GM19240 (cell line): ENCODE data around the gene STX18.
"Not testable (repeated sequence)": the region's sequence is repeated elsewhere in the genome, so short reads cannot be mapped to it uniquely, and the experiment has no call there.

ENCODE experiments used
- DNase-seq: peaks from one replicate; pipeline ENCODE4 v3.0.0; 2011; ENCODE audit warnings: low spot score; ENCODE audit not compliant: insufficient read length

The STX18 gene

GRCh38 chr4:4541661-4542570, at the start of gene STX18:
STX18 (minus strand) TSS chr4:4542048; CDS start chr4:4541964, 84 bp downstream.
- peak; percentile 73 for DNase-seq

GRCh38 chr4:4591071-4591470, 49.2 kb upstream of the STX18 start:
- DNase-seq, result no peak

- DNase-seq, result no peak
Observed at GRCh38 chr4:4590546-4590945, 48.7 kb upstream of the STX18 start.

GRCh38 chr4:4585012-4585670, 43.3 kb upstream of the STX18 start:
- no peak for DNase-seq

- no peak for DNase-seq
Observed at GRCh38 chr4:4583606-4584005, 41.8 kb upstream of the STX18 start.

- DNase-seq, result no peak
Observed at GRCh38 chr4:4582653-4583052, 40.8 kb upstream of the STX18 start.

- DNase-seq, result no peak
Observed at GRCh38 chr4:4580494-4580893, 38.6 kb upstream of the STX18 start.

GRCh38 chr4:4578981-4579380, 37.1 kb upstream of the STX18 start:
- DNase-seq, result no peak

GRCh38 chr4:4577359-4577875, 35.6 kb upstream of the STX18 start:
- no peak for DNase-seq

- DNase-seq, result peak; percentile 69
Observed at GRCh38 chr4:4575284-4576211, 33.7 kb upstream of the STX18 start.

- DNase-seq, result no peak
Observed at GRCh38 chr4:4574792-4575191, 32.9 kb upstream of the STX18 start.

- DNase-seq, result no peak
Observed at GRCh38 chr4:4574052-4574451, 32.2 kb upstream of the STX18 start.

GRCh38 chr4:4572821-4573220, 31.0 kb upstream of the STX18 start:
- no peak for DNase-seq

- not testable (repeated sequence) for DNase-seq
Observed at GRCh38 chr4:4569861-4570260, 28.0 kb upstream of the STX18 start.

GRCh38 chr4:4568806-4569427, 27.1 kb upstream of the STX18 start:
- no peak for DNase-seq

GRCh38 chr4:4566359-4566758, 24.5 kb upstream of the STX18 start:
- not testable (repeated sequence) for DNase-seq

GRCh38 chr4:4564522-4564921, 22.7 kb upstream of the STX18 start:
- no peak for DNase-seq

GRCh38 chr4:4560642-4561041, 18.8 kb upstream of the STX18 start:
- no peak for DNase-seq

- no peak for DNase-seq
Observed at GRCh38 chr4:4560136-4560535, 18.3 kb upstream of the STX18 start.

- DNase-seq, result no peak
Observed at GRCh38 chr4:4559596-4559995, 17.7 kb upstream of the STX18 start.

- DNase-seq, result no peak
Observed at GRCh38 chr4:4558881-4559280, 17.0 kb upstream of the STX18 start.
